Left hindlimb (tissue), 1 donor: ENCODE measurements around the gene SPINK6.

Experiments used
- DNase-seq: peaks from one replicate; pipeline ENCODE4 v3.0.0-alpha.2; 2018

Gene SPINK6

DNA sequence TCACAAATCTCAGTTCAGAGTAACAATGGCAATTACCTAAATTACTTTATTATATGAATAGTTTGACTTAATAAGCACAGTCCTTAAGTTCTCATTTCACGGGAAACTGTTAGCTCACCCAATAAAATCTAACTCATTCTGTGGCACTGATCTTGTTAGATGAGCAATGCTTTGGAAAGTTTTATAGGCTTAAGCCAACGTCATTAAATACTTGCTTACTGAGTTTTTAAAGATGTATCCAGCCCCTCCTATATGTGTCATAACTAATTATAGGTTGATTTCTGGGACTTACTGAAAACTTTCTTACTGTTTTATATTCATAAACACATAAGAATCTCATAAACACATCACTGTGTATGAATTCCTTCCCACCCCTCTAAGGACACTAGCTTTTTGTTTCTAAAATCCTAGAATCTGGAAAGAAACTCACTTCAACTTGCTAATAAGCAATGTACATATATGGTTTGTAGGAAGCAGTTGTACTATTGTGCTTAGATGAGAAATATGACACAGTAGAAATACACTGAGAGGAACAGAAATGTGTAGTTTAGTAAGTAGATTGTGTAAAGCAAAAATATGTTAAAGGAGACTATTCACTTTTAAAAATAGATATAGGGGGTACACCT, 21.4 kb downstream of the SPINK6 start:
- DNase-seq: no peak

DNA sequence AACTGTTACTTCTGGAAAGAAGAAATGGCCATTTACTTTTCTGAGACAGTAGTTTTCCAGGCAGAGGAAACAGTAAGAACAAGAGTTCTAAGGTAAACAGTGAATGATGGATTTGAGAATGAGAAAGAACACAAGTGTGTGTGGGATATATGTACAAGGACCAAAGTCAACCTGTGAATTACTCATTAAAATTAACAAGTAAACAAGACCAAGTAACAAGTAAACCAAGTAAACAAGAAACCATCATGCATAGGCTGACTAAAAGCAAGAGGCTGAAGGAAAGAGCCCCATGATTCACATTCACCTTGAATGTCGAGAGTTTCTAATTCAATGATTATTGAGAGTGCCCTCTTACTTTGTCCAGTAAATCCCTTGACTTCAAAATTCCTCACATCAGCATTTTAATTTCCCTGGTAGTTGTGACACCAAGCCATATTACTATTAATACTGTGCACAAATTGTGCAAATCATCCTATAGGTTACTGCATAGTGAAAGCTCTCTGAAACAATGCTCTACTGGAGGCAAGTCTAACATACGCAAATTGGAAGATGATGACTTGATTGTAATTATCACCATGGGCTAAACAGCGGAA, 25.6 kb downstream of the SPINK6 start:
- no peak for DNase-seq

DNA sequence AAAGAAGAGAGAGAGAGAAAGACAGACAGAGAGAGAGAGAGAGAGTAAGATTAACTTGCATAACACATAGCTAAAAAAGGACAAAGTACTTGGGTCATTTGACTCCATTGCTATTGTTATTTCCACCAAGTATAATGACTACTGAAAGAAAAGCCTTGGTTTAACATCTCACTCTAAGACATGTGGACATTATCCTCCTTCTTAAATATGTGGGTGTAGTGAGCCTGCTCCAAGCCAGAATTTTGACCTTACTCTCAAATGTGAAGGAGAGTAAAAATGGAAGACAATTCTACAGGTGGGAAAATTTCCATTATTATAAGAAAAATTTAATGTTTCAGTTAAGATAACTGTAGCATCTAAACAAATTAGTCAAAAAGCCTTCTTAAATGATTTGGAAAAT, 27.0 kb downstream of the SPINK6 start:
- DNase-seq: no peak

DNA sequence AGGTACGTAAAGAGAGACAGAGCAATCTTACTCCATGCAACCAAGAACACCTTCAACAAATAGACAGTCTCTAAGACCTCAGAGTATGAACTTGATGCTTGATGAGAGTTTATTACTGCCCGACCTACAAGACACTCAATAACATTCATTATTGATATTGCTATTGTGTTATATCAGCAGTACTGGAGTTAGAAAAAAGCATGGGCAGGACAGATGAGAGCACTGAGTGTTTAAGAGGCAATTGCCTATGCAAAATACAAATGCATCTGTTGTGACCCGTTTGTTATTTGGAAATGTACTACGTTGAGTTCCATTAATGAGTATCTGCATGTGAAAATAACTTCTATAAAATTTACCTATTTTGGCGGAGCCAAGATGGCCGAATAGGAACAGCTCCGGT, 27.4 kb downstream of the SPINK6 start:
- no peak for DNase-seq

DNA sequence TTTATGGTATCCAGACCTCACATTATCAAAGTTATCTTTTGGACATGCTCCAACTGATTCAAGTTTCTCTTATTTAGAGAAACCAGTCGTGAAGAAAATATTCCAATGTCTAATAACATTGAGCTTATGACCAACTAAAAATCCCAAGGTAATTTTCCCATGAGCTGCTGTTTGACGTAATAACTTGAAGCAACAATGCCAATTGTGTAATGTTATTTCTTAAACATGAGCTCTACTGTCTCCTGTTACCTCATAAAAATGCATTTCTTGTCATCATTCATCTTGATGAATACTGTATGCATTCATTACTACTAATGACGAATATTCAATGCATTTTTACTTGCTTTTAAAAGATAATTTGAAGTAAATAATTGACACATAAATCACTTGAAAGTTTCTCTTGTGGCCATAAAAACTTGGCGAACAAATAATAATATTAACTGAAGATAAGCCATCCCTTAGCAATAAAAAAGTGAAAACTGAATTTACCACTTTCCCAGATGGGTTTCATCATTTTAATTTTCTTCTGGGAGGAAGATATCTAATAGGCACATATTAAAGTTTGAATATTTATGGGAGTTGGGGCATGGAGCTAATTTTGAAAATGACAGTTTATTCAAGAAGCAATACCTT, 35.1 kb downstream of the SPINK6 start:
- no peak for DNase-seq

DNA sequence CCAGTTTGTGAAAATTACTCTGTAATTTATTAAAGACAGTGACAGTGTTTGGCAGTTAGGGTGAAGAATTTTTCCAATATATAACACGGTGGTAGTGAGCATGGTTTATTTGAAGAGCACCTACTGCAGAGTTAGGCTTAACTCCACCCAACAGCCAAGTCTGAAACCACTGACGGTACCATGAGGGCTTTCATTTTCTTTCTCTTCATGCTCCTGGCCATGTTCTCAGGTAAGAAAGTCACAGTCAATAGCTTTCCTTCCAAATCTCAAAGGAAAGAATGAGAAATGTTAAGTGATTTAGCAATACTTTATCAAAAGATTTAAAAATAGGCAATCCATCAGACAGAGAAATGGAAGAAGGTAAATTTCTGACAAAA, 35.6 kb downstream of the SPINK6 start, which contains the start of gene MARCOL:
Gene MARCOL, plus strand, starts transcription at position 108 of the 377 bp plus-strand sequence. Its CDS starts 73 bp downstream, at position 181.
- DNase-seq: no peak

DNA sequence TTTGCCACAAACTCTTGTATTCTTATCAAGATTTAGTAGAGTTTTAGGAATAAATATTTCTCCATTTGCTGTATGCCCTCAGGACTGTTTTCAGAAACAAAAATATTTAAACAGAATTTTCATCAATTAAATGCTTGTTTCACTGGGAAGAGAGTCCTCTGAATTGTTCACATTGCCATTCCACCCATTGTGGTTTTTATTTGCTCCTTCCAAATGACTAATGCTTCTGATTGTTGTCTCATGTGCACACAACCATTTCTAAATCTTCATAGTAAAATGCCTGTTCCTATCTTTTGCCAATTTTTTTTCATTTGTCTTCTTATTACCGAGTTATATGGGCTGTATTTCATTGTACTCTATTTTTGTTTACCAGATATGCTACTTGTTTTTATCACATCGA, 46.1 kb downstream of the SPINK6 start:
- no peak for DNase-seq

DNA sequence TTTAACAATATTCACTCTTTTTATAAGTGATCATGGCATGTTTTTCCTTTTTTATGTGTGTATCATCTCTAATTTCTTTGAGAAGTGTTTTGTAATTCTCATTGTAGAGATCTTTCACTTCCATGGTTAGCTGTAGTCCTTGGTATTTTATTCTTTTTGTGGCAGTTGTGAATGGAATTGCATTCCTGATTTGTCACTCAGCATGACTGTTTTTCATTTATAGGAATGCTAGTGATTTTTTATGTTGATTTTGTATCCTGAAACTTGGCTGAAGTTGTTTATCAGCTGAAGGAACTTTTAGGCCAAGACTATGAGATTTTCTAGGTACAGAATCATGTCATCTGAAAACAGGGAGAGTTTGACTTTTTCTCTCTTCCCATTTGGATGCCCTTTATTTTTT, 52.6 kb downstream of the SPINK6 start:
- DNase-seq: no peak

DNA sequence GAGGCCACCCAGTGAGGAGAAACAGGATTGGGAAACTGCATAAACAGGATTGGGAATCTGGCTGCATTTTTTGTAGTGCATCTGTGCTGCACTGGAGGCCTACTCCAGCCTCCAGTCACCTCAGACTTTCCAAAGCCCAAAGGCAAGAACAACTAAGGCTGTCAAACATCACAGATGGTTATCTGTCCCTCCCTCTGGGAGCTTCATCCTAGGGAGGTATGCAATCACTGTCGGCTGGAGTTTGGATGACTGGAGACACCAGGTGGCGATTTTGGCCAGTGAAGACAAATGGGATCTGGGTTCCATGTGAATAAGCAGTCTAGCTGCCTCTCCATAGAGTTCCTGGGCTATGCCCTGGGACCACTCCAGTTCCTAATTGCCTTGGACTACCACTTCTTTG, 56.4 kb downstream of the SPINK6 start:
- no peak for DNase-seq

DNA sequence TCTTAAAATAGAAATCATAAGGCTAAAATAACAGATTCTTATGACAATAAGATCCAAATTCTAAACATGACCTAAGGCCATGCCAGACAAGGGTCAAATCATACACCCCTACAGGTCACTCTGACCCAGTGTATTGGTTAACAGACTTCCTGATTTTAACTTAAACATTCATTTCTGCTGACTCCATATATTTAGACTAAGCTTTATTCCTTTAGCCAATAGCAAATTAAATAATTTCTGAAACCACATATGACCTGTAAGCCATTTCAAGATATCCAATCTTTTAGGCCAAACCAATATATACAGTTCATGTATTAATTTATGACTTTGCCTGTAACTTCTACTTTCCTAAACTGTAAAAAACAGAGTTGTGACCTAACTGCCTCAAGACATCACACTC, 58.4 kb downstream of the SPINK6 start:
- DNase-seq: no peak
